22Rv1 (cell line): ENCODE data around the gene BPGM.

Experiments used
- CTCF ChIP-seq: fragments of 450-650 bp; IDR thresholded peaks from 2 replicates; pipeline ENCODE4 v1.5.1; 2017; ENCODE audit warnings: mild to moderate bottlenecking
- ZFX ChIP-seq: fragments of 450-650 bp; IDR thresholded peaks from 2 replicates; pipeline ENCODE4 v1.6.1; 2017; ENCODE audit warnings: antibody characterized with exemption, borderline replicate concordance

- no peak for TF ChIP-seq CTCF
- no peak for TF ChIP-seq ZFX
Observed at GRCh38 chr7:134723892-134724291, 77.2 kb downstream of the BPGM start.
